ENCODE measurements around the gene NINJ1.

- TF ChIP-seq CTCF (conservative IDR thresholded peaks at IDR 0.05 in 1 of 2, IDR thresholded peaks at IDR 0.05 in 1 of 2; ENCODE audit: extremely low read depth in 1 of 2, insufficient read depth in 1 of 2, low read depth in 1 of 2, low read length in 2 of 2) (no peak), EZH2 (IDR thresholded peaks at IDR 0.05; ENCODE audit: borderline replicate concordance, low read length) (no peak)
Measured at GRCh38 chr9:93085676-93086075, 48.4 kb downstream of the NINJ1 start.

All from mammary epithelial cell (primary cell).